Activated T-helper 2 cell treated with anti-CD3 and anti-CD28 coated beads, Interferon-gamma antibody, Interleukin-2, Interleukin-4, amounts not matched to agents 10 μg/mL and 5 μg/mL and 100 μg/mL, durations not matched to agents 14 hours and 24 hours and 36 hours (primary cell): Measurements from ENCODE around the gene PHB1. TPM values are rescaled to one million over a fixed set of nuclear protein-coding genes. Genes with fewer than 3 reads are reported as not detected.

Source experiments
- DNase-seq: peaks from one replicate; pipeline ENCODE4 v3.0.0; 2021; ENCODE audit warnings: low spot score
- H3K27ac Mint-ChIP-seq: one replicate; pipeline ENCODE4 v1.8.0; 2021; ENCODE audit warnings: mixed read lengths
- H3K27me3 Mint-ChIP-seq: one replicate; pipeline ENCODE4 v1.8.0; 2021; ENCODE audit warnings: low read depth, mixed read lengths
- H3K36me3 Mint-ChIP-seq: one replicate; pipeline ENCODE4 v1.8.0; 2021; ENCODE audit warnings: low read depth, mixed read lengths
- H3K4me1 Mint-ChIP-seq: one replicate; pipeline ENCODE4 v1.8.0; 2021; ENCODE audit warnings: low read depth, mixed read lengths
- H3K4me3 Mint-ChIP-seq: one replicate; pipeline ENCODE4 v1.8.0; 2021; ENCODE audit warnings: low read depth, mild to moderate bottlenecking, moderate library complexity, mixed read lengths
- H3K9me3 Mint-ChIP-seq: one replicate; pipeline ENCODE4 v1.8.0; 2021; ENCODE audit warnings: mixed read lengths
- intact Hi-C: fragments of 100-400 bp; cut with micrococcal nuclease; formaldehyde crosslinking; loops from one replicate; pipeline ENCODE4 v1.15.1; 2023
- total RNA-seq: library from RNA; stranded (reverse); gene quantifications from 2 replicates; pipeline ENCODE4 v1.2.3, GENCODE V29; 2022

Gene PHB1
- total RNA-seq, 1 donor from 2014 or later: 335 TPM

DNA sequence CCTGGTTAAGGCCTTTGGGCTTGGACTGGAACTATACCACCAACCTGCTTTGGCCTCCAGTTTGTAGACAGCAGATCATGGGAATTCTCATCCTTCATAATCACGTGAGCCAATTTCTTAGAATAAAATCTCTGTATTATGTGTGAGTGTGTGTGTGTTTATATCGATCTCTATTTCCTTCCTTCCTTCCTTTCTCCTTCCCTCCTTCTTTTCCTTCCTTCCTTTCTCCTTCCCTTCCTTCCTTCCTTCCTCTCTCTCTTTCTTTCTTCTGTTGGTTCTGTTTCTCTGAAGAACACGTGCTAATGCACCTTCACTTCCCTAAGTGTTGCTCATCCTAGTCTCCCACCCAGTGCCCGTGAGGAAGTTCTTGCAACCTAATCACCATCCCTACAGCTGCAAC is 35.5 kb upstream of the PHB1 start:
- no peak overlapping the region for H3K27ac Mint-ChIP-seq
- peaks cover 7% of the 10 kb centered on the region for H3K27me3 Mint-ChIP-seq
- peaks cover 2% of the 10 kb centered on the region for H3K4me1 Mint-ChIP-seq
- no peaks in the 10 kb centered on the region for H3K9me3 Mint-ChIP-seq
- H3K36me3 Mint-ChIP-seq: no peaks in the 10 kb centered on the region
- H3K4me3 Mint-ChIP-seq: no peak overlapping the region
- intact Hi-C loops: no loop called here
- no peak for DNase-seq

DNA sequence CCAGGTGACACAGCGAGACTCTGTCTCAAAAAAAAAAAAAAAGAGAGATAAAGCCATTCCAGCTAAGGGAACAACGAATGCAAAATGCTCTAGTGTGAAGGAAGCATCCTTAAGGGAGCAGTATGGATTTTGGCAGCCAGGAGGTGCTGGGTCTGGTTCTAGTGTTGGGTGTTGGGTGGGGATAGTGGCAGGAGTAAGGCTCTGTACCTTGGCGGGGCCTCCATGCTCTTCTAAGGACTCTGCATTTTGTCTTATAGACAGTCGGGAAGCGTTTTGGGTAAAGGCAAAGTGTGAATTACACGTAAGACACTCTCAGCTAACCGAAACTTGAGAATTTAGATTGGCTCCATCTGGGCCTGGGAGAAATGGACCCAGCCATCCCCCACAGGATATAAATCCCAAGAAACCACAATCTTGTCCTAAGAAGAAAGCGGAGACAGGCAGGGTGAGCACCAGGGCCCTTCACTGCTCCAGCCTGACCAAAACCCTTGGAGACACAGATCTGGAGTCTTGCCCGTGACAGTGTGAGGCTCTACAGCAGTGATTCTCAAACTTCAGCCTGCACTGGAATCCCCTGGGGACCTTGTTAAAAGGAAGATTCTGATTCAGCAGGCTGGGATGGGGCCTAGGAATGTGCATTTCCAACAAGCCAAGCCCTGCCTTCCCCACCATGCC is 33.1 kb upstream of the PHB1 start:
- H3K27me3 Mint-ChIP-seq: peaks cover 3% of the 10 kb centered on the region
- no peaks in the 10 kb centered on the region for H3K36me3 Mint-ChIP-seq
- no peak overlapping the region for H3K4me3 Mint-ChIP-seq
- intact Hi-C loops: no loop called here
- no peak for DNase-seq
- H3K4me1 Mint-ChIP-seq: peaks cover 2% of the 10 kb centered on the region
- H3K27ac Mint-ChIP-seq: no peak overlapping the region
- no peaks in the 10 kb centered on the region for H3K9me3 Mint-ChIP-seq

DNA sequence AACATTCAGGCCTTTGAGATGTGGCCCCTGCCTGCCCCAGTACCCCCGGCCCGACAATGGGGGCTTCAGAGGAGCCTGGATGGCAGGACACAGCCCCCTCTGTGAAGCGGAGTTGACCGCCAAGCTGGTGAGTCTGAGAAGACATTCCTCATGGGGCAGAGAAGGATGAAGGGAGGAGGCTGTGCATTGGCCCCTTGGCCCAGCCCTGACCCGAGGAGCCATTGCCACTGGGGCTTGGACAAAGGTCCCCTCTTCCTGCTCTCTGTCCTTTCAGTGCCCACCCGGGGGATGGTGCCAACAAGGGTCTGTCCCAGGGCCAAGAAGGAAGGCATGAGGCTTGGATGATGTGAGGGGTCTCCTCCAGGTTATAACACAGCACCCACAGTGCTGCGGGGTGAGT is 30.9 kb upstream of the PHB1 start:
- intact Hi-C loops: no loop called here
- H3K27me3 Mint-ChIP-seq: peaks cover 7% of the 10 kb centered on the region
- H3K4me1 Mint-ChIP-seq: no peaks in the 10 kb centered on the region
- no peak overlapping the region for H3K27ac Mint-ChIP-seq
- no peaks in the 10 kb centered on the region for H3K36me3 Mint-ChIP-seq
- DNase-seq: no peak
- H3K9me3 Mint-ChIP-seq: no peaks in the 10 kb centered on the region
- no peak overlapping the region for H3K4me3 Mint-ChIP-seq

DNA sequence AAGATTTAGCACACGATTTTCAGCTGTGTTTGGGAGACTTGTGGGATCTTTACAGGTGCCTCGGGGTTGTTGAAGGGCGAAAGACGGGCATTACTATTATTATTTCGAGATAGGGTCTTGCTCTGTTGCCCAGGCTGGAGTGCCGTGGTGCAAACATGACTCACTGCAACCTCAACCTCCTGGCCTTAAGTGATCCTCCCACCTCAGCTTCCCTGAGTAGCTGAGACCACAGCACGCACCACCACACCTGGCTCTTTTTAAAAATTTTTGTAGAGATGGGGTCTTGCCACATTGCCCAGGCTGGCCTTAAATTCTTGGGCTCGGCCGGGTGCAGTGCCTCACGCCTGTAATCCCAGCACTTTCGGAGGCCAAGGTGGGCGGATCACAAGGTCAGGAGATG is 29.7 kb upstream of the PHB1 start:
- no peaks in the 10 kb centered on the region for H3K4me1 Mint-ChIP-seq
- H3K4me3 Mint-ChIP-seq: no peak overlapping the region
- H3K9me3 Mint-ChIP-seq: no peaks in the 10 kb centered on the region
- intact Hi-C loops: no loop called here
- no peak overlapping the region for H3K27ac Mint-ChIP-seq
- no peak for DNase-seq
- no peaks in the 10 kb centered on the region for H3K36me3 Mint-ChIP-seq
- H3K27me3 Mint-ChIP-seq: peaks cover 10% of the 10 kb centered on the region

DNA sequence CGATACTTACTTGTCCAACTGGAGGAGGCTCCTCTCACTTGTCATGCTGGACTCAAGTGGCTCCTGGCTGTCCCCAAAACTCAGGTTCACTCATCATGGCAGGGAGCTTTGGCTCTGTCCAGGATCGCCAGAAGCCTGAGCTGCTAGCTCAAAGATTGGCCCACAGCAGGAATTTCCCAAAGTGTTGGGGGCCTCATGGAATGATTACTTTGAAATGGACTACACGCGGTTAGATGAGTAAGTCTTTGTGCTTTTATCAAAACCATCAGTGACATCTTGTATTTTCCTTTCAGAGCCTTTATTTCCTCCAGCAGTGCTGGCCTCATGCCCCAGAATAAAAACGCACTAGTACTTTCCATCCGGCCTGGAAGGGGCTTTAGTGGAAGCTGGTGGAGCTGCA is 29.2 kb upstream of the PHB1 start:
- intact Hi-C loops: no loop called here
- peaks cover 15% of the 10 kb centered on the region for H3K27me3 Mint-ChIP-seq
- no peak for DNase-seq
- H3K9me3 Mint-ChIP-seq: no peaks in the 10 kb centered on the region
- H3K27ac Mint-ChIP-seq: no peak overlapping the region
- H3K4me3 Mint-ChIP-seq: no peak overlapping the region
- no peaks in the 10 kb centered on the region for H3K4me1 Mint-ChIP-seq
- no peaks in the 10 kb centered on the region for H3K36me3 Mint-ChIP-seq

DNA sequence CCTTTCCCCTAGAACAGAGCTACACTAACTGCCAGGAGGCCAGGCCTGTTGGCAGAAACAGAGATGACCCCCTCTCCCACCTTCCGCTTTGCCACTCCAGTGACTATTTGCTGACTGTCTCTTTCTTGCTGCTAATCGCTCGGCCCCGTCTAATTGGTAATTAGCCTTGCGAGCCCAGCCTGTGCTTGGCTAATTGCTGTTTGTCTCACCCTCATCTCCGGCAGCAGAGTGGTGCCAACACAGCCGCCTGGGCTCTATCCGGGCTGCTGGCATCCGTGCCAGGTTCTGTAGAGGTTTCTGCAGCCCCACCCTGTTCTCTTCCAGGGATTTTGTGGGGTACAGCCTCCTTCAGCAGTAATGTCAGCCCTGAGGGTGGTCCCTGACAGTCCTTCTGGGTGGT is 27.4 kb upstream of the PHB1 start:
- no peak overlapping the region for H3K27ac Mint-ChIP-seq
- H3K4me1 Mint-ChIP-seq: no peaks in the 10 kb centered on the region
- no peak for DNase-seq
- intact Hi-C loops: no loop called here
- H3K36me3 Mint-ChIP-seq: no peaks in the 10 kb centered on the region
- no peaks in the 10 kb centered on the region for H3K9me3 Mint-ChIP-seq
- peaks cover 24% of the 10 kb centered on the region for H3K27me3 Mint-ChIP-seq
- H3K4me3 Mint-ChIP-seq: no peak overlapping the region

DNA sequence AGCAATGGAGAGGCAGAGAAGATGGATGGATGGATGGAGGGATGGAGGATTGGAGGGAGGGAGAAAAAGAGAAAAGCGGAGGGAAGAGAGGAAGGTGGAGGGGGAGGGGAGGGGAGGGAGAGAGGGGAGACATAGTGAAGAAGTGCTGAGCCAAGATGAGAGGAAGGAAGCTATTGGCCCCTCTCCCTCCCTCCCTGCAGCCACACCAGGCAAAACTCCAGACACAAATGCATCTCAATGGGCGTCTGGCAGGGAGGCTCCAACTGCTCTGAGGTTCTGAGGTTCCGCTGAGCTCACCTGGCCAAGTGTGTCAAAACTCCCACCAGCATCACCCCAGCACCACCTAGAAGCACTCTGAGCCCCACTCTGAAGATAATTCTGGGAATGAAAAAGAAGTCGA is 26.9 kb upstream of the PHB1 start:
- no peak for DNase-seq
- H3K4me1 Mint-ChIP-seq: no peaks in the 10 kb centered on the region
- H3K4me3 Mint-ChIP-seq: no peak overlapping the region
- H3K36me3 Mint-ChIP-seq: no peaks in the 10 kb centered on the region
- H3K9me3 Mint-ChIP-seq: no peaks in the 10 kb centered on the region
- H3K27ac Mint-ChIP-seq: no peak overlapping the region
- intact Hi-C loops: no loop called here
- H3K27me3 Mint-ChIP-seq: peaks cover 28% of the 10 kb centered on the region

DNA sequence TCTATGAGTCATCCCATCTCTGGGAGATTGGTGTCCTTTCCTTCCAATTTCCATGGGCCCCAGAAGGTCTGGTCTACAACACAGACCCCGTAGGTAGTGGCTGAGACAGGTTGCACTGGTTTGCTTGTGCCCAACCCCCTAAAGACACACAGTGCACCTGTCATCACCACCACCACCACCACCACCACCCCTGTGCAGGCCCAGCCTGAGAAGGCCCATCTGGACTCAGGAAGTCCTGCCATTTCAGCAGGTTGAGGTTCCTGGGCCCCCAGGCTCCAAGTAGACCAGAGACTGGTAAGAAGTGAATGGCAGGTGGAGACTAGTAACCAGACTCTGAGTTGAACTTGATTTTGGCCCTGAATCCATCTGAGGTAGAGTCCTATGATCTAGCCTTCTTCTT is 25.9 kb upstream of the PHB1 start:
- Mint-ChIP-seq H3K9me3 (no peaks in the 10 kb centered on the region), H3K27me3 (peaks cover 36% of the 10 kb centered on the region), H3K27ac (no peak overlapping the region), H3K4me3 (no peak overlapping the region), H3K36me3 (no peaks in the 10 kb centered on the region), H3K4me1 (no peaks in the 10 kb centered on the region)
- intact Hi-C loops: no loop called here
- no peak for DNase-seq

DNA sequence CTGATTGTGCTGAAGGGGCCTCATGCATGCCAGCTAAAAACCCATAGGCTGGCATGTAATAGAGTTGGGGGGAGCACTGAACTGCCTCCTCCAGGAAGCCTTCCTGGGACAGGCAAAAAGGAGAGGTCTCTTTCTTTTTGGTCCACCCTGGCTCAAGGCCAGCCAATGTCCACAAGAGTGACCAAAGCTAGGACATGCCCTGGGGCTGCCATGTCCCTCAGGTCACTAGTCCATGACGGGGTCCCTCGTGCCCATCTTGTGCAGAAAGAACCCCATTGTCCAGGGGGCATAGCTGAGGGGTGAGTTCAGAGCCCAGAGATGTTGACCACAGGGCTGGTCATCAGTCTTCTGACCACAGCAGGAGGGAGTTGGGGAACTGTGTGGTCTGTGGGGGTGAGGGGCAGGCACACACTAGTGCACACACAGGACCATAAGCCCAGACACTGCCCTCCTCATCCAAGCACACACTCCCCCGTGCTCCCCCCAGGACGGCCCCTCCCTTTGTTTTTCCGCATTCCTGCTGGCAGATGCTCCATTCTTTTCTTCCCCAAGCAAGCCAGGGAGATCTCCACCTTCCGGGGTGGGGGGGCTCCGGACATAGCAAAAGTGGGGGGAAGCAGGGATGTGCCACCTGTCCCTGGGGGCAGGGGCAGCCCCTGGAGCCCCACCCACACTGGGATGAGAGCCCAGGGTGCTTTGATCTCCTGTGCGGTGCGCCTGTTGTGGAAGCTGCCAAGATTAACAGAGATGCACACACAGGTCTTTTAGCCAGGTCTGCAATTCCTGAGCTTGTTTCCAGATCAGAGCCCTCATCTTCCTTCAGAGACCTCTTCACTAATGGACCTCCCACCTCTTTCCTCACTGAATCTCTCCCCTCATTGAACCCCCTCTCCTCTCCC is 25.2 kb upstream of the PHB1 start:
- Mint-ChIP-seq H3K27me3 (peaks cover 36% of the 10 kb centered on the region), H3K4me1 (no peaks in the 10 kb centered on the region), H3K27ac (no peak overlapping the region), H3K36me3 (no peaks in the 10 kb centered on the region), H3K4me3 (no peak overlapping the region), H3K9me3 (no peaks in the 10 kb centered on the region)
- intact Hi-C loops: no loop called here
- DNase-seq: no peak

DNA sequence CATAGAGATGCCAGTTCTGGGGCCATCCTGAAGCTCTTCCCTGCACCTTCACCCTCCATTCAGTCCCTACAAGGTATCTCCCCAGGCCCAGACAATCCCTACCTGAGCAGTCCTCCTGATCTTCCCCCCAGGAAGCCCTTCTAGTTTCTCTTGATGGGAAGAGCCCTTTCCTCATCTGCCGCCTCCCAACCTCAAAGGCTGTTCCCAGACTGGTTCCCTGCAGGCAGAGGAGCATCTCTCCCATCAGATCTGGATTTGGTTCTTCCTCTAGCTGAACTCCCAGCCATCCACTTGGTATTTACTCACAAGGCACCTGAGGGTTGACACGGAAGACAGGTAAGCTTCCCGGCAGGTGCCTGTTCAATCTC is 24.6 kb upstream of the PHB1 start:
- no peaks in the 10 kb centered on the region for H3K9me3 Mint-ChIP-seq
- intact Hi-C loops: no loop called here
- H3K36me3 Mint-ChIP-seq: no peaks in the 10 kb centered on the region
- H3K4me1 Mint-ChIP-seq: no peaks in the 10 kb centered on the region
- H3K4me3 Mint-ChIP-seq: no peak overlapping the region
- no peak for DNase-seq
- H3K27me3 Mint-ChIP-seq: peaks cover 36% of the 10 kb centered on the region
- H3K27ac Mint-ChIP-seq: no peak overlapping the region

DNA sequence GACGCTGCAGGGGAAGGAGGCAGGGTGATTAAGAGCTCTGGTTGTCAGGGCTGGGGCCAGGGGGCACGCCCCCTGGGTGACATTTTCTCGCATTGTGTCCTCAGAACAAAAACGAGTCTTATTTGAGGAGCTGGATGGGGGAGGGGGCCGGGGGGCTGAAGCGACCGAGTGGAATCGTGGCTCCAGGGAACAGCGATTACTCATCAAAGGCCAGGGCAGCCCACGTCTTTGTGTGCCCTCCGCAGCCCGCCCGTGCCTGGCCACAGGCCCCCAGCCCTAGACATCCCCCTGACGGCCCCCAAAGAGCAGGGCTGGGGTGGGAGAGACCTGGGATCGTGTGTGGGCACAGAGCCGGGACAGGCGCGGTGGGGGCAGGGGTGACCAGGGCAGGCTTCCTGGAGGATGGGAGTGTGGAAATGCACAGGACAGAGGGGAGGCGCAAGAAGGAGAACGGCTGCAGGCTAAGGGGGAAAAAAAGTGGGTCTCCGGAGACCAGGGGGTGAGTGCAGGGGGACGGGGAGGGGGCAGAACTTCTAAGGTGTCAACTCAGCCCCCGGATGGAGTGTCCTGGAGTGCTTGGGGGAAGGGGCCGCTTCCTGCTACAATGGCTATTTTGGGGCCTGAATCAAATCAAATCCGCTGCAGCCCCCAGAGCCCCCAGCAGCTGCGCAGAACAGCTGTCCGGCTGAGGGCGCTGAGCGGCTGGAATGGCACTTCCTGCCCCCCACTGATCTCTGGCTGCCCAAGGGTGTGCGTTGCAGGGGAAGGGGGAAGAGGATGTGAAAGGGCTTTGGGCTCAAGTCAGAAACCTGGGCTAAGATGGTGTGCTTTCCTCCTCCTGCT is 24.0 kb upstream of the PHB1 start:
- no peaks in the 10 kb centered on the region for H3K4me1 Mint-ChIP-seq
- H3K27me3 Mint-ChIP-seq: peaks cover 36% of the 10 kb centered on the region
- DNase-seq: no peak
- no peaks in the 10 kb centered on the region for H3K9me3 Mint-ChIP-seq
- no peaks in the 10 kb centered on the region for H3K36me3 Mint-ChIP-seq
- H3K4me3 Mint-ChIP-seq: no peak overlapping the region
- intact Hi-C loops: no loop called here
- no peak overlapping the region for H3K27ac Mint-ChIP-seq

DNA sequence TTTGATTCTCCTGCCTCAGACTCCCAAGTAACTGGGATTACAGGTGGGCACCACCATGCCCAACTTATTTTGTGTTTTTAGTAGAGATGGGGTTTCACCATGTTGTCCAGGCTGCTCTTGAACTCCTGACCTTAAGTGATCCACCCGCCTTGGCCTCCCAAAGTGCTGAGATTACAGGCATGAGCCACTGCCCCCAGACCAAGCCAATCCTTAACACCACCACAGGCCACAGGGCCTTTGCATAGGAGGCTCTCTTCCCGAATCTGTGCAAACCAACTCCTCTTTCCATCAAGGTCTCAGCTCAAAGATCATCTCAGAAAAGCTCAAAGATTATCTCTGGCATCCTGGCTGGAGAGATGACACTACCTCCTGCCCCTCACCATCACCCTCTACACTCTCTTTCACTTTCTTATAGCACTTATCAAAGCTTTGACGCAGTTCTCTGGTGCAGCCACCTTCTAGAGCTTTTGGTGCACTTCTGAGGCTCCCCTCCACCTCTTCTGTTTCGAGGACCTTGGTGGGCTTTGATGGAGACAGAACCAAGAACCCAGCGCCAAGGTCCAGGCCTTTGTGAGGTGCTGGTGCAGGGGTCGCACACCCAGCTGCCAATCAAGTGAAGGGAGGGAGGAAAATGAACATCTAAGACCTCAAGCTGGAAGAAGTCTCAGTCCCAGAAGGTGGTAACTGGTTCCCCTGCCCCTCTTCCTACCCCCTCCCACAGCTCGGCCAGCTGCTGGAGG is 23.2 kb upstream of the PHB1 start:
- H3K36me3 Mint-ChIP-seq: no peaks in the 10 kb centered on the region
- H3K27ac Mint-ChIP-seq: no peak overlapping the region
- H3K4me1 Mint-ChIP-seq: no peaks in the 10 kb centered on the region
- intact Hi-C loops: no loop called here
- H3K27me3 Mint-ChIP-seq: peaks cover 38% of the 10 kb centered on the region
- no peaks in the 10 kb centered on the region for H3K9me3 Mint-ChIP-seq
- H3K4me3 Mint-ChIP-seq: no peak overlapping the region
- DNase-seq: no peak
